HEK293 (cell line): Measurements from ENCODE around the gene GALNT10.

Experiments
- BCL6B ChIP-seq: fragments of 450-650 bp; formaldehyde crosslinking; IDR thresholded peaks from 2 replicates; pipeline ENCODE4 v1.5.1; 2017; ENCODE audit warnings: missing biosample characterization, missing genetic modification characterization
- EGR2 ChIP-seq: fragments of 450-650 bp; formaldehyde crosslinking; IDR thresholded peaks from 2 replicates; pipeline ENCODE4 v1.5.1; 2016; ENCODE audit warnings: low read depth, missing biosample characterization, missing genetic modification characterization
- IKZF3 ChIP-seq: fragments of 450-650 bp; IDR thresholded peaks from 2 replicates; pipeline ENCODE4 v1.5.0; 2018; ENCODE audit warnings: missing biosample characterization, mild to moderate bottlenecking, missing genetic modification characterization, moderate library complexity
- KLF7 ChIP-seq: fragments of 450-650 bp; formaldehyde crosslinking; IDR thresholded peaks from 2 replicates; pipeline ENCODE4 v1.5.1; 2016; ENCODE audit warnings: missing biosample characterization, missing genetic modification characterization, borderline replicate concordance
- PRDM2 ChIP-seq: fragments of 450-650 bp; formaldehyde crosslinking; IDR thresholded peaks from 2 replicates; pipeline ENCODE4 v1.5.1; 2016; ENCODE audit warnings: missing biosample characterization, missing genetic modification characterization, borderline replicate concordance
- SP2 ChIP-seq: fragments of 450-650 bp; formaldehyde crosslinking; IDR thresholded peaks from 2 replicates; pipeline ENCODE4 v1.5.1; 2016; ENCODE audit warnings: missing biosample characterization, missing genetic modification characterization
- SP7 ChIP-seq: fragments of 450-650 bp; formaldehyde crosslinking; IDR thresholded peaks from 2 replicates; pipeline ENCODE4 v1.5.1; 2016; ENCODE audit warnings: missing biosample characterization, missing genetic modification characterization
- TCF7L2 ChIP-seq: IDR thresholded peaks from 2 replicates; pipeline ENCODE4 v1.6.1; 2011; ENCODE audit warnings: low read depth, mild to moderate bottlenecking, inconsistent platforms, low read length, moderate library complexity, borderline replicate concordance
- YY1 ChIP-seq: fragments of 450-650 bp; formaldehyde crosslinking; IDR thresholded peaks from 2 replicates; pipeline ENCODE4 v1.5.1; 2018; ENCODE audit warnings: missing biosample characterization, missing genetic modification characterization
- ZBTB26 ChIP-seq: fragments of 450-650 bp; formaldehyde crosslinking; optimal IDR thresholded peaks from 2 replicates; pipeline ENCODE3; 2016; ENCODE audit warnings: missing biosample characterization, mild to moderate bottlenecking, missing genetic modification characterization
- ZBTB49 ChIP-seq: fragments of 450-650 bp; formaldehyde crosslinking; IDR thresholded peaks from 2 replicates; pipeline ENCODE4 v1.5.1; 2016; ENCODE audit warnings: missing biosample characterization, missing genetic modification characterization, low read depth
- ZFHX2 ChIP-seq: fragments of 450-650 bp; formaldehyde crosslinking; conservative IDR thresholded peaks from 2 replicates; pipeline ENCODE4 v1.5.1; 2016; ENCODE audit warnings: missing biosample characterization, missing genetic modification characterization
- ZNF155 ChIP-seq: fragments of 450-650 bp; formaldehyde crosslinking; IDR thresholded peaks from 2 replicates; pipeline ENCODE4 v1.5.1; 2016; ENCODE audit warnings: missing biosample characterization, missing genetic modification characterization
- ZNF26 ChIP-seq: fragments of 450-650 bp; formaldehyde crosslinking; IDR thresholded peaks from 2 replicates; pipeline ENCODE4 v1.5.1; 2016; ENCODE audit warnings: missing biosample characterization, missing genetic modification characterization
- ZNF280D ChIP-seq: fragments of 450-650 bp; formaldehyde crosslinking; IDR thresholded peaks from 2 replicates; pipeline ENCODE4 v1.5.1; 2016; ENCODE audit warnings: missing biosample characterization, missing genetic modification characterization
- ZNF292 ChIP-seq: fragments of 450-650 bp; formaldehyde crosslinking; IDR thresholded peaks from 2 replicates; pipeline ENCODE4 v1.5.1; 2016; ENCODE audit warnings: low read depth, missing biosample characterization, missing genetic modification characterization, borderline replicate concordance
- ZNF311 ChIP-seq: fragments of 450-650 bp; formaldehyde crosslinking; IDR thresholded peaks from 2 replicates; pipeline ENCODE4 v1.5.1; 2017; ENCODE audit warnings: missing biosample characterization, missing genetic modification characterization, borderline replicate concordance
- ZNF335 ChIP-seq: fragments of 450-650 bp; formaldehyde crosslinking; conservative IDR thresholded peaks from 2 replicates; pipeline ENCODE4 v1.5.1; 2016; ENCODE audit warnings: missing biosample characterization, missing genetic modification characterization
- ZNF433 ChIP-seq: fragments of 450-650 bp; formaldehyde crosslinking; IDR thresholded peaks from 2 replicates; pipeline ENCODE4 v1.5.1; 2016; ENCODE audit warnings: missing biosample characterization, missing genetic modification characterization, low read depth
- ZNF629 ChIP-seq: fragments of 450-650 bp; formaldehyde crosslinking; IDR thresholded peaks from 2 replicates; pipeline ENCODE4 v1.5.1; 2017; ENCODE audit warnings: missing biosample characterization, missing genetic modification characterization
- ZNF654 ChIP-seq: fragments of 450-650 bp; formaldehyde crosslinking; IDR thresholded peaks from 2 replicates; pipeline ENCODE4 v1.5.1; 2016; ENCODE audit warnings: low read depth, missing biosample characterization, missing genetic modification characterization
- ZNF747 ChIP-seq: fragments of 450-650 bp; formaldehyde crosslinking; IDR thresholded peaks from 2 replicates; pipeline ENCODE4 v1.5.1; 2016; ENCODE audit warnings: missing biosample characterization, missing genetic modification characterization

The GALNT10 gene

GRCh38 chr5:154405078-154405792 is 214.7 kb downstream of the GALNT10 start (continued):
- TF ChIP-seq BCL6B (tag by site-specific recombination): no peak
- TF ChIP-seq ZNF311 (tag by site-specific recombination): no peak
- TF ChIP-seq ZNF292 (tag by site-specific recombination): no peak
- TF ChIP-seq KLF7: 0 out of 2 replicates have a peak, but pooled peaks have one; percentile 49
- TF ChIP-seq ZBTB49 (tag by site-specific recombination): no peak
- peak; percentile 36 for TF ChIP-seq ZBTB26
- TF ChIP-seq ZNF335: peak; percentile 60; the same call in 1 of the 2 replicates
- no peak for TF ChIP-seq ZNF280D (tag by site-specific recombination)
- no peak for TF ChIP-seq ZNF747 (tag by site-specific recombination)
- TF ChIP-seq ZNF26 (tag by site-specific recombination): no peak
- peak; percentile 95 for TF ChIP-seq ZNF654 (tag by site-specific recombination)
- TF ChIP-seq YY1 (tag by site-specific recombination): no peak
- peak; percentile 27; the same call in 1 of the 2 replicates for TF ChIP-seq ZNF629 (tag by site-specific recombination)
- TF ChIP-seq ZNF155: no peak
- TF ChIP-seq EGR2 (tag by site-specific recombination): peak; percentile 53; the same call in 1 of the 2 replicates
- no peak for TF ChIP-seq ZNF433 (tag by site-specific recombination)
- peak; percentile 70 for TF ChIP-seq ZFHX2 (tag by site-specific recombination)
- peak; percentile 71; the same call in 1 of the 2 replicates for TF ChIP-seq TCF7L2
- 0 out of 2 replicates have a peak, but pooled peaks have one; percentile 21 for TF ChIP-seq SP2 (tag by site-specific recombination)
- TF ChIP-seq SP7 (tag by site-specific recombination): 0 out of 2 replicates have a peak, but pooled peaks have one; percentile 43
- no peak for TF ChIP-seq PRDM2 (tag by site-specific recombination)
- peak; percentile 80 for TF ChIP-seq IKZF3 (tag by site-specific recombination)
